GM12864 (cell line): ENCODE data around the gene CENPM.

Source experiments
- DNase-seq: peaks from one replicate; pipeline ENCODE4 v3.0.0-alpha.2; 2011; ENCODE audit warnings: low read depth
- H3K4me3 ChIP-seq: 2 replicates; pipeline ENCODE4 v1.5.1; 2011; ENCODE audit warnings: mild to moderate bottlenecking, low read depth, low read length, control low read depth
- CTCF ChIP-seq: IDR thresholded peaks from 2 replicates; pipeline ENCODE4 v1.5.1; 2011; ENCODE audit warnings: low read depth, mild to moderate bottlenecking, moderate library complexity, low read length, control low read depth, inconsistent platforms; ENCODE audit errors: missing control alignments

CENPM gene

GRCh38 chr22:41898645-41899044 lies 48.3 kb downstream of the CENPM start:
- no peak for DNase-seq
- TF ChIP-seq CTCF, result no peak
- H3K4me3 ChIP-seq, result no peak overlapping the region

- no peak for DNase-seq
- TF ChIP-seq CTCF, result no peak
- H3K4me3 ChIP-seq, result no peak overlapping the region
Measured at GRCh38 chr22:41893591-41894375, 53.2 kb downstream of the CENPM start.

GRCh38 chr22:41892721-41893120 lies 54.2 kb downstream of the CENPM start:
- H3K4me3 ChIP-seq, result no peak overlapping the region
- DNase-seq, result no peak
- TF ChIP-seq CTCF, result no peak

GRCh38 chr22:41891407-41891806 lies 55.5 kb downstream of the CENPM start:
- no peak for TF ChIP-seq CTCF
- DNase-seq, result no peak
- H3K4me3 ChIP-seq, result no peak overlapping the region
